ENCODE measurements around the gene KRTAP12-1. TPM values are rescaled to one million over a fixed set of nuclear protein-coding genes. Genes with fewer than 3 reads are reported as not detected.
"Not testable (repeated sequence)": the region's sequence is repeated elsewhere in the genome, so short reads cannot be mapped to it uniquely, and the experiment has no call there.

KRTAP12-1 gene
- total RNA-seq, 1 donor = not detected

DNA sequence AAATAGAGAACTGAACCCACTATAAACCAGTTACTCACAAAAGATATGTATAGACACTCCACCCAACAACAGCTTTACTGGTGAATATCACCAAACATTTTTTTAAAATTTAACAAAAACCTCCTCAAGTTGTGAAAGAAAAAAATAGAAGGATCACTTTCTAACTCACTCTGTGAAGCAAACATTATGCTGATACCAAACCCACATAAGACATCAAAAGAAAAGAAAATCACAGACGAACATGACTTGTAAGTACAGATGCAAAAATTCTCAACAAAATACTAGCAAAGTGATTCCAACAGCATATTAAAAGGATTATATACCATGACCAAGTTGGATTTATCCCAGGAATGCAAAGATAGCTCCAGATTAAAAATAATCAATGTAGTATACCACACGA lies 9.7 kb upstream of the KRTAP12-1 start:
- no peak for DNase-seq (ENCODE audit: low read depth)
- H3K4me3 ChIP-seq (ENCODE audit: low read depth, low read length) = no peak overlapping the region
- TF ChIP-seq, protein P1, sequence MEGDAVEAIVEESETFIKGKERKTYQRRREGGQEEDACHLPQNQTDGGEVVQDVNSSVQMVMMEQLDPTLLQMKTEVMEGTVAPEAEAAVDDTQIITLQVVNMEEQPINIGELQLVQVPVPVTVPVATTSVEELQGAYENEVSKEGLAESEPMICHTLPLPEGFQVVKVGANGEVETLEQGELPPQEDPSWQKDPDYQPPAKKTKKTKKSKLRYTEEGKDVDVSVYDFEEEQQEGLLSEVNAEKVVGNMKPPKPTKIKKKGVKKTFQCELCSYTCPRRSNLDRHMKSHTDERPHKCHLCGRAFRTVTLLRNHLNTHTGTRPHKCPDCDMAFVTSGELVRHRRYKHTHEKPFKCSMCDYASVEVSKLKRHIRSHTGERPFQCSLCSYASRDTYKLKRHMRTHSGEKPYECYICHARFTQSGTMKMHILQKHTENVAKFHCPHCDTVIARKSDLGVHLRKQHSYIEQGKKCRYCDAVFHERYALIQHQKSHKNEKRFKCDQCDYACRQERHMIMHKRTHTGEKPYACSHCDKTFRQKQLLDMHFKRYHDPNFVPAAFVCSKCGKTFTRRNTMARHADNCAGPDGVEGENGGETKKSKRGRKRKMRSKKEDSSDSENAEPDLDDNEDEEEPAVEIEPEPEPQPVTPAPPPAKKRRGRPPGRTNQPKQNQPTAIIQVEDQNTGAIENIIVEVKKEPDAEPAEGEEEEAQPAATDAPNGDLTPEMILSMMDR (IDR thresholded peaks at IDR 0.05; ENCODE audit: insufficient read depth, low read depth, low read length) = no peak

DNA sequence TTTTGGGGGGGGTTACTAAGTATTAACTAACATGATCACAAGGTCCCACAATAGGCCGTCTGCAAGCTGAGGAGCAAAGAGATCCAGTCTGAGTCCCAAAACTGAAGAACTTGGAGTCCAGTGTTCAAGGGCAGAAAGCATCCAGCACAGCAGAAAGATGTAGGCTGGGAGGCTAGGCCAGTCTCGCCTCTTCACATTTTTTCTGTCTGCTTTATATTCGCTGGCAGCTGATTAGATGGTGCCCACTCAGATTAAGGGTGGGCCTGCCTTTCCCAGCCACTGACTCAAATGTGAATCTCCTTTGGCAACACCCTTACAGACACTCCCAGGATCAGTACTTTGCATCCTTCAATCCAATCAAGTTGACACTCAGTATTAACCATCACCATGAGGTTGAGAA lies 7.8 kb upstream of the KRTAP12-1 start:
- not testable (repeated sequence) for H3K4me3 ChIP-seq (ENCODE audit: low read depth, low read length); DNase-seq (ENCODE audit: low read depth)

DNA sequence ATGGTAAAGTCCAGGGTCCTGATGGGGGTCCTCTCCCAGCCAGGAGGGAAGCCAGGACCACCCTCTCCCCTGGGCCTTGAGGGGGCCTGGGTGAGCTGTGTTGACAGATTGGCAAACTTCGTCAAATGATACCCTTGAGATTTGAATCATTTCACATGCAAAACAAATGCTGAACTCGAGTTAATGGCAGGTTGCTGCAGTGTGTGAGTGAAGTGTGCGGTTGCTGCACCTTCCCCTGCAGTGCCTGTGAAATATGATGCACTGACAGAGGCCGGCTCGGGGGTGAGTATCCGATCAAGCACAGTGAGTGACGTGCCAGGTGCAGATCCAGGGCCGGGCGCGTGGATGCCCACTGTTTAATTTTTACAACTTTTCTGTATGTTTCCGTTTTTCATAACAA lies 5.7 kb upstream of the KRTAP12-1 start:
- TF ChIP-seq, protein P1 (IDR thresholded peaks at IDR 0.05; ENCODE audit: insufficient read depth, low read depth, low read length) = no peak
- DNase-seq (ENCODE audit: low read depth) = no peak
- no peak overlapping the region for H3K4me3 ChIP-seq (ENCODE audit: low read depth, low read length)

DNA sequence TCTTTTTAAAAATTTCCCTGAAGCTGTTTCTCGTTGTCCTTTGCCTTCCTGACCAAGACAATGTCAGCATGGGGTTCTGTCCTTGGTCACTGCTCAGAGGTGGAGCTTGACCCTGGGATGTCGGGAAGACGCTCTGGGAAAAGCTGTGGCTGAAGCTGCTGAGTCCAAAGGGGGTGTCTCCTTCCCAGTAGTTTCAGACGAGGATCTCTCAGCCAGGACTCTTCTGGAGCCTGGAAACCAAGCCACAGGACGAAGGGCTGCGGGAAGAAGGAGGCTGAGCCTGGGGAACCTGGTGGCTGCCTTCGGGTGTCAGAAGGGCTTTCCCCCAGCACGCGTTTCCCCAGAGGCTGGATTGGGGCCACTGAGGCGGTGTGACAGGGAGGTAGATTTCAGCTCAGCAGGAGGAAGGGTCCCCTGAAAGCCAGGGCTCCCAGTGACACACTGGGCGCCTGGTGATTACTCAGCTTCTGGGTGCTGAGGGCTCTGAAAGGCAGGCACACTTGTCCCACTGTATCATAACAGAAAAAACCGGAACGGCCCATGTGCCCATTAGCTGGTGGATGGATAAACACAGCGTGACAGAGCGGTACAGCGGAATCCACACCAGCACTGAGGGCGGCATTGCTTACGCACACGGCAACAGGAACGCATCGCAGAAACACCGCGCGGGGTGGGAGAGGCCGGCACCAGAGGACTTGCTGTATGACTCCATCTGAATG lies 5.0 kb upstream of the KRTAP12-1 start:
- TF ChIP-seq, protein P1 (IDR thresholded peaks at IDR 0.05; ENCODE audit: insufficient read depth, low read depth, low read length) = no peak

DNA sequence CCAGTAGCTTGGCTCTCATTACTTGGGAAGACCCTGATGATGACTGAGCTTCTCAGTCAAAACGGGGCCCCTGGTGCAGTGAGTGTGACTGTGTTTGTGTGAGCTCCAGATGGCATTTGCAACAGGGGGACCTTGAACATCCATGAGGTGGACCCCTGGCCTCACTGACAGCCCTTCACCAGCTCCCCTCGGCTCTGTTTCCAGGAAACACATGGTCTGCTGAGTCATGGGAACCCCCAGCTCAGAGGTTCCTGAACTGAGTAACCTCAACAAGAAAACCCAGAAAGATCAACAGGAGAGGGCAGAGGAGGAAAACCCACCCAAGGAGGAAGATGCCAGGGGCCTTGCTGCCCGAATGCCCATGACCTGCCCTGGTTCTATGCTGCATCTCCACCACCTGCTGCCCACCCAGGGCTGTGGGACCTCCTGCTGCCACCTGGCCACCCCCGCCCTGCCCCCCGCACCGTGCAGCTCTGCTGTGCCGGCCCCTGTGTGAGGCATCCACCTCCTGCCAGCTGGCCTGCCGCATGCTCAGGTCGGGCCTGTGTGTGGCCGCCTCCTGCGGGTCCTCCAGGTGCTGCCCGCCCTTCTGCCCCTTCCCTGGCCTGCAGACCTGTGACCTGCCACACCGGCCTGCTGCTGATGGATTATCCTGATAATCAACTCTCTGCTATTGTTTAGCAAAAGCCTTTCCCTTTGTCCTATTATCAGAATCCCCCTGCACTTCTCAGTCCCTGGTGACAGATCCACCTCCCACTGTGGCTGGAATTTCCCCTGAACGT lies 4.2 kb upstream of the KRTAP12-1 start:
- DNase-seq (ENCODE audit: low read depth) = no peak
- TF ChIP-seq, protein P1 (IDR thresholded peaks at IDR 0.05; ENCODE audit: insufficient read depth, low read depth, low read length) = no peak
- H3K4me3 ChIP-seq (ENCODE audit: low read depth, low read length) = no peak overlapping the region

More for the DNA sequence above, 5.0 kb upstream of the KRTAP12-1 start:
- DNase-seq (ENCODE audit: low read depth) = no peak
- H3K4me3 ChIP-seq (ENCODE audit: low read depth, low read length) = no peak overlapping the region

DNA sequence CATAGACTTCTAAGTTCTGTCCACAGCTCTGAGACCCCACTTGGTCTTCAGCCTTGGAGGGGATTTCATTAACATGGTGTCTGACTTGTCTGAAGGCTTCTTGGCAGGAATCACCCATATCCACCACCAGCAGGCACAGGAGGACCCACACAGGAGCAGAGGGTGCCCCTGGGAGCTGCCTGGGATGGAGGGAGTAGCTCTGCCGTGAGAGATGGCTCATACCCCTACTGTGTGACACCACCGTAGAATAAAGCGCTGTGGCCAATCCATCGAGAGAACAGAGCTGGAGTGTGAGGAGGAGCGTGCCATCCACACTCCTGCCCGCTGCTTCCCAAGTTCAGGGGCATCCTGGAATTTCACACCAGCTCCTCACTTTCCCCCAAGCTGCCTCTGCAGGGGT lies 3.1 kb upstream of the KRTAP12-1 start:
- H3K4me3 ChIP-seq (ENCODE audit: low read depth, low read length); DNase-seq (ENCODE audit: low read depth): not testable (repeated sequence)

DNA sequence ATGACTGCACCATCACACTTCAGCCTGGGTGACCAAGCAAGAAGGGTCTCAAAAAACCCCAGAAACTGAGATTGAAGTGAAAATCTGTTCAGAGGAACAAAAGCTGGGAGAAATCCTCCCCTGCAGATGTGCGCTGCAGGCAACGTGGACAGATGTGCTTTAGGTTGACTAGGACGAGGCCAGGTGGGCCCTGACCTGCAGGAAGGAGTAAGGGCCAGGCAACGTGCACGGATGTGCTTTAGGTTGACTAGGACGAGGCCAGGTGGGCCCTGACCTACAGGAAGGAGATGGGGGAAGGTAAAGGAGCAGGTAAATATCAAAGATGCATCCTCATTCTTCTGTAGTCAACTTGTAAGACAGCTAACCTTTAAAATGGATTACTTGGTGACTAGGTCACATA lies 2.5 kb upstream of the KRTAP12-1 start:
- TF ChIP-seq, protein P1 (IDR thresholded peaks at IDR 0.05; ENCODE audit: insufficient read depth, low read depth, low read length) = no peak
- no peak for DNase-seq (ENCODE audit: low read depth)

More for the DNA sequence above, 2.5 kb upstream of the KRTAP12-1 start:
- no peak overlapping the region for H3K4me3 ChIP-seq (ENCODE audit: low read depth, low read length)

Data from fibroblast of villous mesenchyme (primary cell).